GM19328 (cell line): ENCODE data around the gene MELK.

Source experiments
- ATAC-seq: cut with Tn5 transposase; IDR thresholded peaks from one replicate; pipeline ENCODE4 v1.9.1; 2021; ENCODE audit warnings: mild to moderate bottlenecking, moderate library complexity; ENCODE audit not compliant: unreplicated experiment

The MELK gene

GRCh38 chr9:36665921-36666431, 93.3 kb downstream of the MELK start:
- no peak for ATAC-seq

GRCh38 chr9:36671561-36671960, 98.9 kb downstream of the MELK start:
- ATAC-seq = no peak

DNA sequence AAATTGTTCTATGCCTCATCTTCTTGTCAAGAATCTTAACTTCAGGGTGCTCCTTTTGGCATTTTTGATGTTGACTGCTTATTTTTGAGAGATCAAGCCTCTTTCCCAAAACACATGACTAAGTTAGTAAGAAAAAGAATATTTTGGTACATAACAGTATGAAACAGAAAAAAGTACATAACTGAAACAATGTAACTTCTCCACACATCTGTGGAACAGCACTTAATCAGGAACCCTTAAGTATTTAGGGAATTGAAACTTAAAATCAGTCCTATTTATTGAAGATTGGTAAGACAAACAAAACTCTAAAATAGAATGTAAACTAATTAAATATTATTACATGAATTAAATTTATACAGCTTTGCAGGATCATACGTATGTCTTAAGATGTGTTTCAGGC, 103.4 kb downstream of the MELK start:
- no peak for ATAC-seq

- no peak for ATAC-seq
These were observed 104.2 kb downstream of the MELK start for GRCh38 chr9:36676778-36677485.

DNA sequence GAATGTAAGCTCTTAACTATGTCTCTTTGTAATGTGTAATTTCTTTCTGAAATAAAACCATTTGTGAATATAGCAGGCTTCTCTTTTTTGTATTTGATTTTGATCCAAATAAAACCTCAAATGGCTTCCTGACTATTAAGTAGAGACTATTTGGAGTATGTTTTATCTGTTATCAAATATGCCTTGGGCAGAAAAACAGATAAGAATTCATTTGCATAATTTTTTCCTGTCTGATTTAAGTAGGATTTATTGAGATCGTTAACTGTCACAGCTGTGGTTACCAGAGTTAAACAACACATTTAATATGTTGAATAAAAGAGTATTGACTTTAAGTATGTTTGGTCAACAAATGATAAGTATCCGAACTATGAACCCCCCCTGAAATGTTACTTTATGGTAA, 104.9 kb downstream of the MELK start:
- ATAC-seq = no peak

DNA sequence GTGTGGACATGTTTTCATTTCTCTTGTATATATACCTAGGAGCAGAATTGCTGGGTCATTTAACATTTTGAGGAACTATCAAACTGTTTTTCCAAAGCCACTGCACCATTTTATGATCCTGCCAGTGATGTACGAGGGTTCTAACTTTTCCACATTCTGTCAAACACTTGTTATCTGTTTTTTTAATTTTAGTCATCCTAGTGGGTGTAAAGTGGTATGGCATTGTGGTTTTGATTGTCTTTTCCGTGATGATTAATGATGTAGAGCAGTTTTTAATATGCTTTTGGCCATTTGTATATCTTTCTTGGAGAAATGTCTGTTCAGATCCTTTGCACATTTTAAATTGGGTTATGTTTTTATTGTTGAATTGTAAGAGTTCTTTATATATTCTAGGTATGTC, 107.0 kb downstream of the MELK start:
- no peak for ATAC-seq

DNA sequence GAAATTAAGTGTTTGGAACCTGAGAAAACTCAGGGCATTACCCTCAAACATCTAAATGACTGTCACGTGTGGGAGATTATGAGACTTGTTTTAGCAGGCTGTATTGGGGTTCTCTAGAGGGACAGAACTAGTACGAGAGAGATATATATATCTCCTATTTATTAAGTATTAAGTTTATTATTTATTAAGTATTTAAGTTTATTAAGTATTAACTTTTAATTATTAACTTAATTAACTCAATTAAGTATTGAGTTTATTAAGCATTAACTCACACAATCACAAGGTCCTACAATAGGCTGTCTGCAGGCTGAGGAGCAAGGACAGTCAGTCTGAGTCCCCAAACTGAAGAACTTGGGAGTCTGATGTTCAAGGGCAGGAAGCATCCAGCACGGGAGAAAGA, 113.8 kb downstream of the MELK start:
- no peak for ATAC-seq

- no peak for ATAC-seq
These were observed 117.9 kb downstream of the MELK start for GRCh38 chr9:36690412-36691168.

DNA sequence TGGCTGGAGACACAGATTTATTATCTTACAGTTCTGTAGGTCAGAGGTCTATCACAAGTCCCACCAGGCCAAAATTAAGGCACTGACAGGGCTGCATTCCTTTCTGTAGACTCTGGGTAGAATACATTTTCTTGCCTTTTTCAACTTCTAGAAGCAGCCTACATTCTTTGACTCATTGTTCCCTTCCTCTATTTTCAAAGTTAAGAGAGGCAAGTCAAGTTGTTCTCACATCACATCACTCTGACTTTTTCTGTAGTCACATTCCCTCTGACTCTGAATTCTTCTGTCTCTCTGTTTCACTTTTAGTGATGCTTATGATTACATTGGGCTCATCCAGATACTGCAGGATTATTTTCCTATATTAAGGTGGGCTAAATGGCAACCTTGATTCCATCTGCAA, 119.0 kb downstream of the MELK start:
- ATAC-seq = no peak

GRCh38 chr9:36698984-36699383, 126.3 kb downstream of the MELK start:
- no peak for ATAC-seq

DNA sequence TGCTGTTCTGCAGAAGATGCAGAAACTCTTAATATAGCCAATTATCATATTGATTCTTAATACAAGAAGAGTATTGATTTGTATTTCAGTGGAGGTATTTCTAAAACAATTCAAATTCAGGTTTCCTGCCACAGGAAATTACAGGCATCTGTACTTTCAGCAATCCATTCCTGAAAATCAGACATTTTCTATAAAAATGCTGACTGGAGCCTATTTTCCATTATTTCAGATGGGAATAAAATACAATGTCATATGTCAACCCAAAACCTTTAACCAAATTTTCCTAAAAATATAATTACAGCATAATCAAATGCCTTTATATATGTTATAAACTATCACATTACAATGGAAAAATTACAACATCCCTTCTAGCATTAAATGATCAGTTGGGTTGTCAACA, 131.5 kb downstream of the MELK start:
- ATAC-seq = no peak

GRCh38 chr9:36713515-36714490, 141.1 kb downstream of the MELK start:
- ATAC-seq = no peak

- ATAC-seq = no peak
These were observed 143.8 kb downstream of the MELK start for GRCh38 chr9:36716496-36716895.

GRCh38 chr9:36717276-36717675, 144.6 kb downstream of the MELK start:
- ATAC-seq = no peak

- no peak for ATAC-seq
These were observed 145.9 kb downstream of the MELK start for GRCh38 chr9:36718612-36719011.

GRCh38 chr9:36720043-36720442, 147.3 kb downstream of the MELK start:
- ATAC-seq = no peak

- no peak for ATAC-seq
These were observed 149.3 kb downstream of the MELK start for GRCh38 chr9:36721846-36722588.

- ATAC-seq = no peak
These were observed 153.2 kb downstream of the MELK start for GRCh38 chr9:36725777-36726356.
